GM12878 (cell line): ENCODE measurements around the gene ADAM10. TPM values are rescaled to one million over a fixed set of nuclear protein-coding genes. Genes with fewer than 3 reads are reported as not detected.

Experiments
- ATAC-seq: fragments of 200-7000 bp; cut with Tn5 transposase; 3 replicates; pipeline ENCODE4 v1.9.1; 2020; ENCODE audit warnings: mild to moderate bottlenecking, moderate library complexity
- BruUV-seq: library from RNA; stranded (reverse); fragments of 400-500 nt; replicated peaks from 2 replicates; lab custom pipeline; 2021; lab: Mats Ljungman, UMichigan
- CTCF ChIA-PET: fragments of 300-600 bp; sonication (Branson Sonifier 250); formaldehyde crosslinking; extraction: SDS; loops from one replicate; lab custom pipeline; 2021; ENCODE audit warnings: inconsistent platforms; lab: Yijun Ruan, JAX
- POLR2A ChIA-PET: fragments of 350-600 bp; formaldehyde crosslinking; extraction: SDS; loops from one replicate; lab custom pipeline; 2021; ENCODE audit warnings: inconsistent platforms; lab: Charles Lee
- RAD21 ChIA-PET: fragments of 300-600 bp; sonication (Branson Sonifier 250); formaldehyde crosslinking; loops from one replicate; lab custom pipeline; 2023; ENCODE audit warnings: antibody characterized with exemption; ENCODE audit not compliant: unreplicated experiment; lab: Charles Lee
- SMC1A ChIA-PET: fragments of 300-600 bp; sonication (Branson Sonifier 250); formaldehyde crosslinking; loops from one replicate; lab custom pipeline; 2023; ENCODE audit not compliant: unreplicated experiment, uncharacterized antibody; lab: Charles Lee
- DNase-seq: peaks from one replicate; pipeline ENCODE4 v3.0.0-alpha.2; 2011; ENCODE audit warnings: low read depth, low spot score
- FAIRE-seq: peaks from 3 replicates; lab custom pipeline; 2011; peaks lifted over from hg19 to GRCh38; lab: Jason Lieb, UNC
- H2AFZ ChIP-seq: 2 replicates; pipeline ENCODE4 v1.6.0; 2011; ENCODE audit warnings: low read depth, low read length, control low read depth; ENCODE audit not compliant: control insufficient read depth
- H3K27ac ChIP-seq: 2 replicates; pipeline ENCODE4 v1.5.1; 2011; ENCODE audit warnings: control low read depth; ENCODE audit not compliant: control insufficient read depth, insufficient read depth
- H3K27me3 ChIP-seq, 2 experiments: replicated peaks in 1 of 2; 2 replicates each; pipeline versions ENCODE4 v1.6.0 to v1.6.1; 2011; ENCODE audit warnings: low read length in 1 of 2; ENCODE audit not compliant: control insufficient read depth in 2 of 2, insufficient read depth in 2 of 2
- H3K36me3 ChIP-seq, 2 experiments: 2 replicates each; pipeline ENCODE4 v1.5.1; 2011; ENCODE audit warnings: low read length in 1 of 2; ENCODE audit not compliant: control insufficient read depth in 2 of 2, insufficient read depth in 2 of 2
- H3K4me1 ChIP-seq: 2 replicates; pipeline ENCODE4 v1.6.1; 2011; ENCODE audit warnings: mild to moderate bottlenecking, low read length, moderate library complexity, mixed read lengths; ENCODE audit not compliant: control insufficient read depth, insufficient read depth
- H3K4me2 ChIP-seq: 2 replicates; pipeline ENCODE4 v1.6.0; 2011; ENCODE audit warnings: control low read depth; ENCODE audit not compliant: control insufficient read depth, insufficient read depth
- H3K4me3 ChIP-seq: fragments of 200-600 bp; sonication (generic); 2 replicates; pipeline ENCODE4 v1.5.1; 2016
- H3K79me2 ChIP-seq: 2 replicates; pipeline ENCODE4 v1.6.0; 2011; ENCODE audit warnings: low read length; ENCODE audit not compliant: control insufficient read depth, insufficient read depth
- H3K9ac ChIP-seq: 2 replicates; pipeline ENCODE4 v1.8.0; 2011; ENCODE audit warnings: low read length, control low read depth, mixed read lengths; ENCODE audit not compliant: control insufficient read depth, insufficient read depth
- H3K9me3 ChIP-seq: replicated peaks from 3 replicates; pipeline ENCODE4 v1.5.1; 2011; ENCODE audit warnings: mild to moderate bottlenecking, low read length; ENCODE audit not compliant: control insufficient read depth, insufficient read depth
- H4K20me1 ChIP-seq: 2 replicates; pipeline ENCODE4 v1.6.0; 2011; ENCODE audit not compliant: control insufficient read depth, insufficient read depth
- BACH1 ChIP-seq: fragments of 450-650 bp; IDR thresholded peaks from 2 replicates; pipeline ENCODE4 v1.6.1; 2017; ENCODE audit warnings: mild to moderate bottlenecking, borderline replicate concordance
- BCL11A ChIP-seq: IDR thresholded peaks from 2 replicates; pipeline ENCODE4 v1.6.1; 2011; ENCODE audit warnings: low read depth, low read length
- BMI1 ChIP-seq: fragments of 450-650 bp; IDR thresholded peaks from 2 replicates; pipeline ENCODE4 v1.6.1; 2016; ENCODE audit warnings: mild to moderate bottlenecking, moderate library complexity, borderline replicate concordance
- CEBPB ChIP-seq, 2 experiments: fragments of 150-350 bp in 1 of 2; IDR thresholded peaks; 2 replicates each; pipeline ENCODE4 v1.6.1; 2012 to 2014; ENCODE audit warnings: low read depth in 2 of 2, low read length in 2 of 2, borderline replicate concordance in 1 of 2, inconsistent platforms in 1 of 2
- CHD1 ChIP-seq: IDR thresholded peaks from 2 replicates; pipeline ENCODE4 v1.6.1; 2012; ENCODE audit warnings: low read depth, low read length, improper control_type of control experiment
- HDAC2 ChIP-seq: fragments of 200-600 bp; sonication (generic); IDR thresholded peaks from 2 replicates; pipeline ENCODE4 v1.6.1; 2017
- JUND ChIP-seq: IDR thresholded peaks from 2 replicates; pipeline ENCODE4 v1.6.1; 2012; ENCODE audit warnings: low read depth, mild to moderate bottlenecking, low read length, improper control_type of control experiment, moderate library complexity
- NFIC ChIP-seq: IDR thresholded peaks from 2 replicates; pipeline ENCODE4 v1.6.1; 2012; ENCODE audit warnings: low read depth, mild to moderate bottlenecking, inconsistent platforms, low read length, moderate library complexity
- NFXL1 ChIP-seq: fragments of 450-650 bp; IDR thresholded peaks from 2 replicates; pipeline ENCODE4 v1.6.1; 2017; ENCODE audit warnings: antibody characterized with exemption, mild to moderate bottlenecking, borderline replicate concordance
- NR2F1 ChIP-seq: fragments of 450-650 bp; conservative IDR thresholded peaks from 2 replicates; pipeline ENCODE4 v1.6.1; 2017; ENCODE audit warnings: mild to moderate bottlenecking
- RAD21 ChIP-seq: IDR thresholded peaks from 2 replicates; pipeline ENCODE4 v1.6.1; 2011; ENCODE audit warnings: mild to moderate bottlenecking, low read depth, low read length, moderate library complexity; ENCODE audit not compliant: insufficient read depth
- RUNX3 ChIP-seq: IDR thresholded peaks from 2 replicates; pipeline ENCODE4 v1.6.1; 2012; ENCODE audit warnings: low read length, inconsistent platforms
- ZBED1 ChIP-seq: IDR thresholded peaks from 2 replicates; pipeline ENCODE4 v1.6.1; 2016; ENCODE audit warnings: borderline replicate concordance
- ZNF217 ChIP-seq: fragments of 450-650 bp; IDR thresholded peaks from 2 replicates; pipeline ENCODE4 v1.6.1; 2017; ENCODE audit warnings: antibody characterized with exemption, mild to moderate bottlenecking
- ZNF622 ChIP-seq: fragments of 450-650 bp; IDR thresholded peaks from 2 replicates; pipeline ENCODE4 v1.6.1; 2017; ENCODE audit warnings: mild to moderate bottlenecking, inconsistent platforms
- WGBS: methylation state at CpG from one replicate; pipeline ENCODE4 v1.1.6; 2016; ENCODE audit warnings: low lambda C conversion rate; ENCODE audit not compliant: insufficient replicate concordance, insufficient coverage; ENCODE audit errors: missing lambda C conversion rate; 5-methylcytosine and 5-hydroxymethylcytosine counted together
- in situ Hi-C: fragments of 300-500 bp; cut with MboI; formaldehyde crosslinking; loops from 9 replicates; pipeline ENCODE4 v1.14.3; 2018; ENCODE audit warnings: mixed read lengths
- intact Hi-C: fragments of 100-400 bp; cut with micrococcal nuclease; formaldehyde crosslinking; loops from one replicate; pipeline ENCODE4 v1.14.2; 2022; ENCODE audit not compliant: unreplicated experiment
- polyA plus RNA-seq, 11 experiments: library from polyadenylated mRNA; depleted of rRNA in 4 of 11; unstranded in 6 of 11; stranded (reverse) in 5 of 11; fragments of >200 nt; fragmentation: Nextera tagmentation in 4 of 11; fragmentation: Illumina TruSeq in 1 of 11; extraction: Ambion mirVana in 4 of 11; extraction: Trizol in 1 of 11; gene quantifications; 1 replicate in 1 of 11; 2 replicates in 10 of 11; pipeline versions ENCODE4 v1.2.1 to v1.2.3, GENCODE V29; 2011 to 2016; ENCODE audit warnings: inconsistent platforms in 2 of 11, missing spikeins in 2 of 11, low read depth in 1 of 11
- total RNA-seq, 4 experiments: library from RNA; depleted of rRNA in 3 of 4; stranded (reverse); fragments of >200 nt in 3 of 4; fragmentation: Illumina TruSeq in 1 of 4; extraction: Trizol in 1 of 4; gene quantifications; 2 replicates each; pipeline versions ENCODE4 v1.2.1 to v1.2.3, GENCODE V29; 2013 to 2021
- TF ChIP-seq, protein P1 (sequence below): IDR thresholded peaks from 2 replicates; pipeline ENCODE4 v1.6.1; 2011; ENCODE audit warnings: borderline replicate concordance, low read depth, mild to moderate bottlenecking, moderate library complexity, low read length; ENCODE audit not compliant: insufficient read depth, poor library complexity, severe bottlenecking
- TF ChIP-seq, protein P2 (sequence below): fragments of 450-650 bp; IDR thresholded peaks from 2 replicates; pipeline ENCODE4 v1.6.1; 2017; ENCODE audit warnings: mild to moderate bottlenecking
- TF ChIP-seq, protein P3 (sequence below): IDR thresholded peaks from 2 replicates; pipeline ENCODE4 v1.6.1; 2012; ENCODE audit warnings: low read depth, low read length, improper control_type of control experiment

The ADAM10 gene
- total and polyA plus RNA-seq, 10 of the 15 experiments (the other 5 are each of a cell fraction or from before 2014, with no cell fraction given), result 10.0 to 88.9 (median 51.7) TPM

DNA sequence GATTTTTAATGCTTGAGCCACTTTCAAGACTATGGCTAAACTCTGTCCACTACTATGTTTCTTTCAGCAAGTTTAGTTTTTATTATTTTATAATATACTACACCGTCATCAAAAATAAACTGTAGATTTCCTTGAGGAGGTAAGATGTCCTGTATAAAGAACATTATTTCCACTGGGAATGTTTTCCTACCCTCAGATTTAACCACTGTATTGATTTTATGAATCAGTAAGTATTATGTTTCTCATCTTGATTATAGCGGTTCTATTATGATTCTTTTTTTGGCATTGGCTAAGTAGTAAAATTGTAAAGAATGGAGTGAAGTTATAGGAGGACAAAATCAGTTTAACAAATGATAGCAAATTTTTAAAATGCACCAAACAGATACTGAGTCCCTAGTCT lies 44.4 kb downstream of the ADAM10 start:
- RAD21 ChIA-PET, result no interaction called here
- in situ Hi-C loops (no loop called here), intact Hi-C loops (no loop called here)
- Histone ChIP-seq H3K36me3 (peaks cover 0 to 9% of the 10 kb centered on the region in 2 experiments; a peak in 3 of 4 replicates), H2AFZ (no peak overlapping the region), H3K27ac (no peak overlapping the region), H3K4me3 (no peak overlapping the region), H4K20me1 (no peaks in the 10 kb centered on the region), H3K27me3 (no peaks in the 10 kb centered on the region), H3K79me2 (peaks cover 26% of the 10 kb centered on the region), H3K4me2 (no peak overlapping the region), H3K9me3 (peaks cover 23% of the 10 kb centered on the region), H3K9ac (no peak overlapping the region), H3K4me1 (no peaks in the 10 kb centered on the region)
- 98% methylated on average over 2 of the region's 2 CpGs for WGBS
- no peak for ATAC-seq
- CTCF ChIA-PET, result no interaction called here
- BruUV-seq, result no TSS peak
- DNase-seq, result no peak
- POLR2A ChIA-PET, result no interaction called here
- SMC1A ChIA-PET, result interaction anchor here (1.4 kb wide), 1 partner anchor 77 kb away, joined by 3 read pairs; no protein-coding TSS in a partner anchor
- no peak for FAIRE-seq
- no peak for TF ChIP-seq BMI1
- no peak for TF ChIP-seq BACH1
- no peak for TF ChIP-seq JUND
- no peak for TF ChIP-seq ZNF622
- TF ChIP-seq NFIC, result no peak
- no peak for TF ChIP-seq NFXL1
- no peak for TF ChIP-seq ZBED1
- no peak for TF ChIP-seq ZNF217
- TF ChIP-seq BCL11A, result no peak
- no peak for TF ChIP-seq RAD21
- no peak for TF ChIP-seq RUNX3
- TF ChIP-seq NR2F1, result no peak
- TF ChIP-seq, protein P1, sequence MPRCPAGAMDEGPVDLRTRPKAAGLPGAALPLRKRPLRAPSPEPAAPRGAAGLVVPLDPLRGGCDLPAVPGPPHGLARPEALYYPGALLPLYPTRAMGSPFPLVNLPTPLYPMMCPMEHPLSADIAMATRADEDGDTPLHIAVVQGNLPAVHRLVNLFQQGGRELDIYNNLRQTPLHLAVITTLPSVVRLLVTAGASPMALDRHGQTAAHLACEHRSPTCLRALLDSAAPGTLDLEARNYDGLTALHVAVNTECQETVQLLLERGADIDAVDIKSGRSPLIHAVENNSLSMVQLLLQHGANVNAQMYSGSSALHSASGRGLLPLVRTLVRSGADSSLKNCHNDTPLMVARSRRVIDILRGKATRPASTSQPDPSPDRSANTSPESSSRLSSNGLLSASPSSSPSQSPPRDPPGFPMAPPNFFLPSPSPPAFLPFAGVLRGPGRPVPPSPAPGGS, result no peak
- TF ChIP-seq, protein P2, sequence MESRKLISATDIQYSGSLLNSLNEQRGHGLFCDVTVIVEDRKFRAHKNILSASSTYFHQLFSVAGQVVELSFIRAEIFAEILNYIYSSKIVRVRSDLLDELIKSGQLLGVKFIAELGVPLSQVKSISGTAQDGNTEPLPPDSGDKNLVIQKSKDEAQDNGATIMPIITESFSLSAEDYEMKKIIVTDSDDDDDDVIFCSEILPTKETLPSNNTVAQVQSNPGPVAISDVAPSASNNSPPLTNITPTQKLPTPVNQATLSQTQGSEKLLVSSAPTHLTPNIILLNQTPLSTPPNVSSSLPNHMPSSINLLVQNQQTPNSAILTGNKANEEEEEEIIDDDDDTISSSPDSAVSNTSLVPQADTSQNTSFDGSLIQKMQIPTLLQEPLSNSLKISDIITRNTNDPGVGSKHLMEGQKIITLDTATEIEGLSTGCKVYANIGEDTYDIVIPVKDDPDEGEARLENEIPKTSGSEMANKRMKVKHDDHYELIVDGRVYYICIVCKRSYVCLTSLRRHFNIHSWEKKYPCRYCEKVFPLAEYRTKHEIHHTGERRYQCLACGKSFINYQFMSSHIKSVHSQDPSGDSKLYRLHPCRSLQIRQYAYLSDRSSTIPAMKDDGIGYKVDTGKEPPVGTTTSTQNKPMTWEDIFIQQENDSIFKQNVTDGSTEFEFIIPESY, result no peak
- TF ChIP-seq CHD1, result no peak
- TF ChIP-seq CEBPB (IDR thresholded peaks at IDR 0.05; ENCODE audit: borderline replicate concordance in 1 of 2, low read depth in 2 of 2, low read length in 2 of 2), result no peak
- TF ChIP-seq HDAC2, result no peak
- TF ChIP-seq, protein P3, sequence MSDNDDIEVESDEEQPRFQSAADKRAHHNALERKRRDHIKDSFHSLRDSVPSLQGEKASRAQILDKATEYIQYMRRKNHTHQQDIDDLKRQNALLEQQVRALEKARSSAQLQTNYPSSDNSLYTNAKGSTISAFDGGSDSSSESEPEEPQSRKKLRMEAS, result no peak
